ENCODE results near the gene ALDH1A2. TPM values are rescaled to one million over a fixed set of nuclear protein-coding genes. Genes with fewer than 3 reads are reported as not detected.

ALDH1A2 gene
- total and polyA plus RNA-seq, 9 donors, result 10.3 to 120 (median 45.0) TPM

DNA sequence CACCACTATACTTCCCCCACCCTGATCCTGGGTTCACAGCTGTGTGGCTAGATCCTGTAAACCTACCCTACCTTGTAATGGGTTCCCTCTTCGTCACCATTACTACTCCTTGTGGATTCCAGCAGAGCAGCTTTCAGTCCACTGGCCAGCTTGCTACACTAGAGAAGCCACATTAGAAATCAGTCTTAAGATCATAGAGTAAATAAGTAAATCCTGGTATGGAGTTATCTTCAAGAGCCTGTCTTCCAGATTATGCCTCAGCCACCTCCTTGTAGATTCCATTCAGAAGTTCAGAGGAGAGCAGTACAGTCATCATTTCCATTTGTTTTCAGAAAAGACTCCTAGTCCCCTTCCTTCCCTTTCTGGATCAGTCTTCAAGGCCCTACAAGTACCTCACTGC, 123.7 kb downstream of the ALDH1A2 start:
- no peaks in the 10 kb centered on the region for H3K36me3 ChIP-seq
- H3K27me3 ChIP-seq, result no peaks in the 10 kb centered on the region
- TF ChIP-seq CTCF (IDR thresholded peaks at IDR 0.05), result no peak
- TF ChIP-seq EP300 (IDR thresholded peaks at IDR 0.05), result no peak
- TF ChIP-seq POLR2A (IDR thresholded peaks at IDR 0.05), result no peak
- no peaks in the 10 kb centered on the region for H3K9me3 ChIP-seq
- intact Hi-C loops (cut with DNase I), result no loop called here
- no peak overlapping the region for H3K27ac ChIP-seq
- WGBS, 3 donors, result 92 to 98% (median 93%) methylated on average over 1 of the region's 1 CpG
- H3K4me1 ChIP-seq (ENCODE audit: insufficient read depth), result peaks cover 4% of the 10 kb centered on the region
- no peak for DNase-seq
- H3K4me3 ChIP-seq, result no peak overlapping the region

- Histone ChIP-seq H3K27ac (no peak overlapping the region), H3K4me3 (no peak overlapping the region), H3K27me3 (no peaks in the 10 kb centered on the region), H3K36me3 (no peaks in the 10 kb centered on the region), H3K4me1 (ENCODE audit: insufficient read depth) (no peaks in the 10 kb centered on the region), H3K9me3 (no peaks in the 10 kb centered on the region)
- intact Hi-C loops (cut with DNase I), result no loop called here
- no peak for TF ChIP-seq POLR2A (IDR thresholded peaks at IDR 0.05)
- TF ChIP-seq EP300 (IDR thresholded peaks at IDR 0.05), result no peak
- no peak for TF ChIP-seq CTCF (IDR thresholded peaks at IDR 0.05)
- DNase-seq, result no peak
- 71 to 78% (median 75%) methylated on average over 2 of the region's 2 CpGs for WGBS, 3 donors
These were observed 133.2 kb downstream of the ALDH1A2 start for GRCh38 chr15:57932348-57932747.

DNA sequence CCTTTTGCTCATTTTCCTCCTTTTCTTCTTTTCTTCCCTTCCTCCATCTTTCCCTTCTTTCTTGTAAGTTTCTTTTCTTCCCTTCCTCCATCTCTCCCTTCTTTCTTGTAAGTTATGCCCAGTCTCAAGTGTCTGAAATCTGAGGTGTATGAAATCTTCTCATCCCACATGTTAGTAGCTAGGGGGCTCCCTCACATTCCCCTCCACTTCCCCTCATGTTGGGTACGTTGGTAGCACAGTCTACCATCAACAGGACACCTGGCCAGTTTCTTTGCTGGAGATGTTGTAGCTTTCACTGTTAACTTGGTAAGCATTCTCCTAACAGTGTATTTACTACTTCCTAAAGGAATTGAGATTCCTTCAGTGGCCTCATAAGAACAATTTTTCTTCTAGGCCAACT, 133.9 kb downstream of the ALDH1A2 start:
- intact Hi-C loops (cut with DNase I), result no loop called here

GRCh38 chr15:57927091-57927631, 138.3 kb downstream of the ALDH1A2 start:
- Histone ChIP-seq H3K4me3 (no peak overlapping the region), H3K9me3 (no peaks in the 10 kb centered on the region), H3K27me3 (no peaks in the 10 kb centered on the region), H3K4me1 (ENCODE audit: insufficient read depth) (peaks cover 11% of the 10 kb centered on the region), H3K36me3 (no peaks in the 10 kb centered on the region), H3K27ac (no peak overlapping the region)
- WGBS, 3 donors, result 95 to 98% (median 96%) methylated on average over 6 of the region's 6 CpGs
- no peak for TF ChIP-seq EP300 (IDR thresholded peaks at IDR 0.05)
- no peak for TF ChIP-seq CTCF (IDR thresholded peaks at IDR 0.05)
- no peak for TF ChIP-seq POLR2A (IDR thresholded peaks at IDR 0.05)
- no peak for DNase-seq
- intact Hi-C loops (cut with DNase I), result no loop called here

More for the DNA sequence above, 133.9 kb downstream of the ALDH1A2 start:
- Histone ChIP-seq H3K4me3 (no peak overlapping the region), H3K36me3 (no peaks in the 10 kb centered on the region), H3K4me1 (ENCODE audit: insufficient read depth) (peaks cover 1% of the 10 kb centered on the region), H3K27me3 (no peaks in the 10 kb centered on the region), H3K9me3 (no peaks in the 10 kb centered on the region), H3K27ac (no peak overlapping the region)
- WGBS, 3 donors, result 81 to 85% (median 83%) methylated on average over 1 of the region's 1 CpG
- TF ChIP-seq POLR2A (IDR thresholded peaks at IDR 0.05) (no peak), CTCF (IDR thresholded peaks at IDR 0.05) (no peak)
- no peak for DNase-seq
